Daoy (cell line): ENCODE results near the gene SNTG2. TPM values are rescaled to one million over a fixed set of nuclear protein-coding genes. Genes with fewer than 3 reads are reported as not detected.
A peak's percentile ranks its signal among the peaks of the same experiment; 100 is the strongest.

ENCODE experiments used
- DNase-seq: peaks from one replicate; pipeline ENCODE4 v3.0.0-alpha.2; 2015; ENCODE audit warnings: low read depth
- total RNA-seq: library from RNA; depleted of rRNA; stranded (reverse); fragments of >200 nt; shearing (Covaris generic); gene quantifications from 2 replicates; pipeline ENCODE4 v1.2.3, GENCODE V29; 2014

The SNTG2 gene
- total RNA-seq, 1 experiment from 2014 or later: not detected

DNA sequence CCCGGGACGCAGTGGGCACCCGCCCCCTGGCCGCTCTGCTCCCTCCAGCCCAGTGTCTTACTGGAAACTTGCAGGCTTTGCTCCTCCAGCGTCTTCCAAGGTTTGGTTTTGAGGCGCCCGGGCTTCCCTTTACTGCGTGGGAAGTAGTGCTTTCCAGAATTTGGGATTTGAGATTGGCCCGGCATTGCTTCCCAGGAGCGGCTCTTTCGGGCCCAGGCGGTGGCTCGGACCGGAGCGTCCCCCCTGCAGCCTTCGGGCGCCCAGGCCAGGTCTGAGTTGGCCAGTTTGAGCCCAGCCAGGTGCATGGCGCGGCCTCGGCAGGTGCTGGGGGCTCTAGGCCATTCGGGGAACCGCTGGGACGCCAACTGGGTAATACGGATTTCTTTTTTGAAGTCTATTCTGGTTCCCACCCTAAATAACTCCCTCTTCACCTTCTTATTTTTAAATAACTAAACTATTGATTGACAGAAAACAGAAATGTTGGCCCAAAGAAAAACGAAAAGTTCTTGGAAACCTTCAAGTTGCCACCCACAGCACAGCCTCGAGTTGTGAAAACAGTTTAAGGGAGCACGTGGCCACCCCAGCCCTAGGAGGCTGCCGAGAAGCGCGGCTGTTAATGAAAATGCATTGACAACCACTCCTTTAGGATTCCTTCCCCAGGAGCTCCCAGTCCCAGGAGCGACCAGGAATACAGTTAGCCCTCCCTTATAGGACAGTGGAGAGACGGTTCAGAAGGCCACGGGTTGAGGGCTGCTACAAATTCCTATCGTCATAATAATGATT is 766 bp downstream of the SNTG2 start:
- DNase-seq: no peak

DNA sequence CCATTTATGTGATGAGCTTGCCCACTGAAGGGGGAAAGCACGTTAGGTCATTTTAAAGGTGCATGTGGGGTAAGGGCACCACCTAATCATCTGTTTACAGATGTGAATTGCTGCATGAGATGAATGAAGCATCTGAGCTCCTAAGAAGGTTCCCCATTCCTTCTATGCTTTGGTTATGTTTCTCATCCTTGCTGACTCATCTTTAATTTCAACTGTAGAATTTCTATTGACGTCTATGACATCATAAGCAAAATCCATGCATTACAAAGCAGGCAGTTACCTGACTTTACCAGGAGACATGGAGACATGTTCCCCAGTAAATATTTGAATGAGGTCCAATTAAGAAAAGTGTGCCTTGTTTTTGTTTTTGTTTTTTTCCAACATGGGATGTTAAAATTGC is 2.8 kb downstream of the SNTG2 start:
- DNase-seq: no peak

DNA sequence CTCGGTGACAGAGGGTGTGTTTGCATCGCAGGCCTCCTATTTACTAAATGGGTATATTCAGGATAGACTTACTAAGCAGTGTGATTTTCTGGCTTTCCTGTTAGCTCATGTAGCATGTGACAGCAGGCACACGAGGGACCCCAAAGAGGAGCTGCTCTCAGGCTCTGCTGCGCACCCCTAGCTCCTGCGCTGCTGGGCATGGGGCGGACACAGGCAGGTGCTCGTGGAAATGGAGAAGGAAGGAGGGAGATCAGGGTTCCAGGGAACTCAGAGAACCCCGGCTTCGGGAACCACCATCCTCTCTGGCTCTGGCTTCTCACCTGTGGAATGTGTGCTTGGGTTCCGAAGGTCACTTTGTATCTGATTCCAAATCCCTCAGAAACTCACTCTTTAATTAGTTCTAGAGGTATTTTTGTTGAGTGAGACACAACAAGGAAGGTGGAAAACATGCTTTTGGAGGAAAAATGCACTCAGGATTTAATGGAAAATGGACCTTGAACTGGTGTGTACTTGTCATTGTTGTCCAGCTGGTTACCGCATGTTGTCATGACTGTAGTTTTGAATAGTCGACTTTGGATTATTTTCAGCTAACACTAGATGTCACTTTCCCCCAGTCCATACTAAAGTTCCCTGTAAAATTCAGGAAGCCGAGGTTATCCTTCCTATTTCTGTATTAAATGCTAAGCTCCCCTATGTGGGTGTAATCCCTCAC is 3.5 kb downstream of the SNTG2 start:
- no peak for DNase-seq

- DNase-seq: no peak
Observed at GRCh38 chr2:954687-955000, 4.0 kb downstream of the SNTG2 start.

DNA sequence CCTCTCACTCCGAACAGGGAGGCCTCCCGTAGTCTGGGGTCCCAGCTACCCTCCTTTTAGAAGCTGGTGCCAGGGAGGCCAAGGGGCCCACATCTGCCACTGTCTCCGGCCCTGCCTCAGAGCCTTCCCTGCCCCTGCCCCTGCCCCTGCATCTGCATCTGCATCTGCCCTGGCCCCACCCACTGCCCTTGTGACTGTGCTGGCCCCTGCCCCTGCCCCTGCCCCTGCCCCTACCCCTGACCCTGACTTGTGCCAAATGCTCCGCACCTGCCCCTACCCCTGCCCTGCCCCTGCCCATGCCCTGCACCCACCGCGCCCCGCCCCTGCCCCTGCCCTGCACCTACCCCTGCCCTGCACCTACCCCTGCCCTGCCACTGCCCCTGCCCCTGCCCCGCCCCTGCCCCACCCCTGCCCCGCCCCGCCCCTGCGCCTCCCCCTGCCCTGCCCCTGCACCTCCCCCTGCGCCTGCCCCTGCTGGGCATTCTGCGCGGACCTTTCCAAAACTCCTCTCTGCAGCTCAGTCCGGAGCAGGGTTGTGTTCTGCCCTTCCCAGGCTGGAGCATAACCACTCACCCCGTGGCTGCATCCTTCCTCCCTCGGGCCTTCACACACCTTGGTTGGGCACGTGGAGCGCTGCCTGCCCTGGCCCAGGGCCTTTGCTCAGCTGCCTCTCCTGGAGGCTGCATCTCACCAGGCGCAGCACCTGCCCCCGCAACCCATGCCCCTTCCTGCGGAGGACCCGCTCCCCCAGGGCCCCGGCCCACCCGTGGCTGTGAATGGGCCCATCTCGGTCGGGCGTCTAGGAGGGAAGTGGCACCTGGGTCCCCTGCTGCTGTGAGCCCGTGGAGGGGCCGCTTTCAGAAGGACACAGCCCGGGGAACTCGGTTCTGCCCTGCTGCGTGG is 5.4 kb downstream of the SNTG2 start:
- no peak for DNase-seq

GRCh38 chr2:959457-959856 is 8.8 kb downstream of the SNTG2 start:
- DNase-seq: no peak

DNA sequence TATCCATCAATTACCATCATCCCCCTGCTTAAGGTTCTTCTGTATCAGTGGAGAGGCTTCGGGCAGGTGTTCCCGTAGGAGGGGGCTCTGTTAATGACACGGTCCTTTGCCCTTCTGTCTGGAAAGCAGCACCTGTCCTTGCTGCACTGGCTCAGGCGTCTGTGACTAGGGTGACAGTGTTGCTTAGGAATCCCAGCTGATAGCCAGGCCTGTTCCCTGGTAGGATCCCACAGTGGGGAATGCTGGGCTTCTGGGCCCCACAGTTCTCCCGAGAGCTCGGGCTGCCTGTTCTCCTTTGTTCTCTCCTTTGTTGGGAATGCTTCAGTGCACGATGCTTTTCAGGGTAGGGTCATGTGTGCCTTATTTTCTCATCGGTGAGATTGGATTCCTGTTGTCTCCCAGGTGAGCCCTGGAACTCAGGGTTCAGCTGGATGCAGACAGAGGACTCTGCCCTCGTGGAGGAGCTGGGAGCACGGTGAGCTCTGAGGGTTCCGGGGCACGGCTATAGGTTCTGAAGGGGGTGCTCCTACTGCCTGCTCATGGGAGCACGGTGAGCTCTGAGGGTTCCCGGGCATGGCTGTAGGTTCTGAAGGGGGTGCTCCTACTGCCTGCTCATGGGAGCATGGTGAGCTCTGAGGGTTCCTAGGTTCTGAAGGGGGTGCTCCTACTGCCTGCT is 9.6 kb downstream of the SNTG2 start:
- no peak for DNase-seq

GRCh38 chr2:961786-962185 is 11.1 kb downstream of the SNTG2 start:
- no peak for DNase-seq

- no peak for DNase-seq
Observed at GRCh38 chr2:963876-964275, 13.2 kb downstream of the SNTG2 start.

- DNase-seq: no peak
Observed at GRCh38 chr2:964562-964961, 13.9 kb downstream of the SNTG2 start.

DNA sequence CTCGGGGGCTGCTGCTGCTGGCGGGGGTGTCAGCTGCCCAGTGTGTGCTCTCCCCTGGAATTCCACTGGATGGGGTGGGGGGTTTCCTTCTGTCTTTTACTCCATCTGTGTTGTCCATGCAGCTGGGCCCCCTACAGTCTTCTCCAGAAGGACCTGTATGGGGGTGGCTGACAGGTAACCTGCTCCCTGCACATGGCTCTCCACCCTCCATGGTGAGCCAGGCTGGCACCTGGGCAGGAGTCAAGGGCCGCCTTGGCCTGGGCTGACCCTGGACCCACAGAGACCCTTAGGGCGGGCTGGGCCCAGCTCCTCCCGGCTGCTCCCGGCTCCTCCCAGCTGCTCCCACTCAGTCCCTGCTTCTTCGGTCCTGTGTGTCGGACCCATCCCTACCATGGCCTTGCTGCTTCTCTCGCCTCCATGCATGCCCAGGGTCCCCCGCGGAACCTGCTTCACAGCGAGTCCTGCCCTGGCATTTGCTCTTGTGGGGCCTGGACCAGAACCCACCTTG is 15.0 kb downstream of the SNTG2 start:
- no peak for DNase-seq

DNA sequence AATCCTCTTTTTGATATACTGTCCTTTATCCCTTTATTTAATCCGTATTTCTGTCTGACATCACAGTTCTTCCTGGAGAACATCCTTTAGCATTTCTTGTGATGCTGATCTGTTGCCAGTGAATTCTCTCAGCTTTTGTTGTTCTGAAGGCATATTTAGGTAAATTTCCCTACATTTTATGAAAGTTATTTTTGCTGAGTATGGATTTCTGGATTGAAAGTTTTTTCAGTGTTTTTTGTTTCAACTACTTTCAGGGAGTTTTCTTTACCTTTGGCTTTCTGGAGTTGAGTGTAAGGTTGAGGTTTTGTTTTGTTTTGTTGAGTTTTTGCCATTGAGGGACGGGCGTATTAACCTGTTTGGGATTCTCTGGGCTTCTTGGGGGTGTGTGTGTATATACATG is 22.5 kb downstream of the SNTG2 start:
- DNase-seq: no peak

- DNase-seq: no peak
Observed at GRCh38 chr2:974054-974453, 23.4 kb downstream of the SNTG2 start.

DNA sequence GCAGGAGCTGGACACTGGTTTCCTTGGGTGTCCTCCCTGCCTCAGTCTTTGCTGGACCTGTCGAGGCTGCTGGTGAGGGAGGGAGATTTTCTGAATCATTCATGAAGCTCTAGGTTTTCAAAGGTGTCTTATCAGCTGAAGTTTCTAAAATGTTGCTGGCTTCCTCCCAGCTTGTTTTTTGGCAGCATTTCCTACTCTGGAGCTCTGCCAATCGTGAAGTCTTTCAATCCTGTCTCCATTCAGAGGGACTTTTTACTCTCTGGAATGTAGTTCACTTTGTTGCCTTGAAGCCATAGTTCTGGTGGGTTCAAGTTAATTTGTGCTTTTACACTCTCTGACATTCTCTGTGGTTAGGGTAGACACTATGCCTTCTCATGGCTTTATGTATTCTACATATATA is 23.9 kb downstream of the SNTG2 start:
- peak; percentile 56 for DNase-seq

- DNase-seq: no peak
Observed at GRCh38 chr2:975095-975494, 24.4 kb downstream of the SNTG2 start.

- no peak for DNase-seq
Observed at GRCh38 chr2:979069-979928, 28.6 kb downstream of the SNTG2 start.

DNA sequence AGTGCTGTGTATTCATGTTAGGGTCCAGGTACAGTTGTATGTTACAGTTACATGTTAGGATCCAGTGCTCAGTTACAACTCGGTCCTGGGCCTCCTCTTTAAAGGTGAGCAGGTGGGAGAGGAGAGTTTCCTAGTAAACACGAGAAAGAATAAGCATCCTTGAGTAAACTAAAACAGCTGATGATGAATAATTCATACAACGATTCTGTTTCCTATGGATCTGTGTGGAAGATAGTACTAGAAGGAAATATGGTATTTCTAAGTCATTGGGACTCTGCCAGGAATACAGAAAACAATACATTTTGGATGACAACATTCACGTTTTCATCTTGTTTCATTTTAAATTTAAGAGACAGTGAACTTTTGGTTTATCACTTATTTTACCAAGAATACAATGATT is 29.5 kb downstream of the SNTG2 start:
- no peak for DNase-seq

DNA sequence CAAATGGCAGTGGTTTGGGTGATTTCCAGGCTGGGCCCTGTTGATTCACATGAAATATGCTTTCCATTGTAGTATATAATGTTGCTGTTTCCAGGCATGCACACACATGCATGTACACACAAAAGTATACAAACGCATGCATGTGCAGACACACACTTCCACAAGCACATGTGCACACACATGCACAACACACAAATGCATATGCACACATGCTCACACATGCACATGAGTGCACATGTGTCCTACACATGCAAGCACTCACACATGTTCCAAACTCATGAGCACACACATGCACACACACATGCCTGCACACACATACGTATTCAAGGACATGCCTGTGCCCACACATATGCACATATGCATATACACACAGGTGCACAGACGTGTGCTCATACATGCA is 30.6 kb downstream of the SNTG2 start:
- no peak for DNase-seq

DNA sequence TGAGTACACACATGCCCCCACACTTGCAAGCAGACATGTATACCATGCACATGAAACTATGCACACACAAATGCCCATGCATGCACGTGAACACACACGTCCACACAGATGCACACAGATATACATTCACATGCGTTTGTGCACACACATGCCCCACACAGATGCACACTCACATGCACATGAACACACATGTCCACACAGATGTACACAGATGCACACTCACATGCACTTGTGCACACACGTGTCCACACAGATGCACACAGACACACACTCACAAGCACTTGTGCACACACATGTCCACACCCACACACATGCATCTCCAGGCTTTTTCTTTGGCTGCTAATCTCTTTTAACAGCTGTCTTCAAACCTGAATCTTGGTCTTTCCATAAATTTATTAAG is 31.1 kb downstream of the SNTG2 start:
- no peak for DNase-seq

DNA sequence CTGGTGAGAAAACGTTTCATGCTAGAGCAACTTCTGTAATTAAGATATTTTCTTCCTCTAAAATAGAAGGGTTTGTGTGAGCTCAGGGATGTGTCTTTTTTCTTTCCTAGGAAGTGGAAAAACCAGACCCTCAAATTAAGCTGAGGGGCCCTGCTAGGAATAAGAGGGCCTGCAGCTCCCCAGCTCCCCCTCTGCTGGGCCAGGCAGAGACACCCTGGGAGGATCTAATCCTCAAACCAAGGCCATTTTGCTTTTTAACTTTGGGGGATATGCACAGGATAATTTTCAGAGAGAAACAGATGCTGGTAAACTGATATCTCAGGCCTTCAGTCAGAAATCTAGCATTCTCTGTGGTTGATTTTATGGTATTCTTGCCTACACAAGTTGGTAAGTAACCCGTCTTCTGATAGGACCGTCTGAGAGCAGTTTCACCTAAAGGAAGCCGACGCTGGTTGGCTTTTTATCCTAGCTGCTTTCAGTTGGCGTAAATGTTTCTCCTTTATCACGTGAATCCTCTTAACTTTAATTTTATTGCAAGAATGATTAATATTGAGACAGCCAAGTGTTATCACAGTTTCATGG is 34.8 kb downstream of the SNTG2 start:
- peak; percentile 28 for DNase-seq
